GM12878 (cell line): Measurements from ENCODE around the gene FGD6. TPM values are rescaled to one million over a fixed set of nuclear protein-coding genes. Genes with fewer than 3 reads are reported as not detected.
A peak's percentile ranks its signal among the peaks of the same experiment; 100 is the strongest.

Experiments used
- CBFB ChIP-seq: IDR thresholded peaks from 2 replicates; pipeline ENCODE4 v1.6.1; 2016; ENCODE audit warnings: antibody characterized with exemption, low read depth
- CBX3 ChIP-seq: fragments of 200-600 bp; sonication (generic); IDR thresholded peaks from 2 replicates; pipeline ENCODE4 v1.6.1; 2016; ENCODE audit warnings: low read depth, borderline replicate concordance
- EED ChIP-seq: sonication (generic); IDR thresholded peaks from 2 replicates; pipeline ENCODE4 v1.6.1; 2016; ENCODE audit warnings: antibody characterized with exemption, low read depth
- ETV6 ChIP-seq, 2 experiments: fragments of 450-650 bp in 1 of 2; IDR thresholded peaks in 1 of 2; conservative IDR thresholded peaks in 1 of 2; 2 replicates each; pipeline ENCODE4 v1.6.1; 2014; ENCODE audit warnings: antibody characterized with exemption in 1 of 2, borderline replicate concordance in 1 of 2, low read depth in 1 of 2, mild to moderate bottlenecking in 1 of 2, moderate library complexity in 1 of 2
- HDGF ChIP-seq: fragments of 450-650 bp; IDR thresholded peaks from 2 replicates; pipeline ENCODE4 v1.6.1; 2016; ENCODE audit warnings: antibody characterized with exemption
- KAT2A ChIP-seq: conservative IDR thresholded peaks from 2 replicates; pipeline ENCODE4 v1.6.1; 2011; ENCODE audit warnings: low read depth, low read length; ENCODE audit not compliant: control insufficient read depth
- KLF5 ChIP-seq: fragments of 450-650 bp; IDR thresholded peaks from 2 replicates; pipeline ENCODE4 v1.6.1; 2014; ENCODE audit warnings: mild to moderate bottlenecking; ENCODE audit not compliant: partially characterized antibody
- MEF2B ChIP-seq: fragments of 450-650 bp; IDR thresholded peaks from 2 replicates; pipeline ENCODE4 v1.6.1; 2018; ENCODE audit warnings: mild to moderate bottlenecking, moderate library complexity; ENCODE audit not compliant: partially characterized antibody, poor library complexity, severe bottlenecking
- MTA3 ChIP-seq: IDR thresholded peaks from 2 replicates; pipeline ENCODE4 v1.6.1; 2012; ENCODE audit warnings: low read length, inconsistent platforms, borderline replicate concordance
- NBN ChIP-seq: fragments of 450-650 bp; IDR thresholded peaks from 2 replicates; pipeline ENCODE4 v1.6.1; 2016
- NR2C1 ChIP-seq: fragments of 450-650 bp; IDR thresholded peaks from 2 replicates; pipeline ENCODE4 v1.6.1; 2017; ENCODE audit warnings: antibody characterized with exemption, mild to moderate bottlenecking, moderate library complexity
- RB1 ChIP-seq: fragments of 450-650 bp; formaldehyde crosslinking; IDR thresholded peaks from 2 replicates; pipeline ENCODE4 v1.6.1; 2017; ENCODE audit warnings: mild to moderate bottlenecking, borderline replicate concordance
- RCOR1 ChIP-seq: conservative IDR thresholded peaks from 2 replicates; pipeline ENCODE4 v1.6.1; 2012; ENCODE audit warnings: low read depth, low read length, improper control_type of control experiment
- RELA ChIP-seq: fragments of 450-650 bp; IDR thresholded peaks from 2 replicates; pipeline ENCODE4 v1.8.0; 2014; ENCODE audit warnings: borderline replicate concordance; ENCODE audit not compliant: partially characterized antibody
- SMAD5 ChIP-seq: IDR thresholded peaks from 2 replicates; pipeline ENCODE4 v1.6.1; 2016; ENCODE audit warnings: antibody characterized with exemption, low read depth
- STAT1 ChIP-seq: fragments of 450-650 bp; conservative IDR thresholded peaks from 2 replicates; pipeline ENCODE4 v1.6.1; 2014; ENCODE audit warnings: antibody characterized with exemption, mild to moderate bottlenecking
- TCF3 ChIP-seq: IDR thresholded peaks from 2 replicates; pipeline ENCODE4 v1.6.1; 2012; ENCODE audit warnings: low read depth, mild to moderate bottlenecking, low read length, borderline replicate concordance; ENCODE audit not compliant: insufficient read depth
- TCF7 ChIP-seq: IDR thresholded peaks from 2 replicates; pipeline ENCODE4 v1.6.1; 2014; ENCODE audit warnings: antibody characterized with exemption, borderline replicate concordance
- ZNF217 ChIP-seq: fragments of 450-650 bp; IDR thresholded peaks from 2 replicates; pipeline ENCODE4 v1.6.1; 2017; ENCODE audit warnings: antibody characterized with exemption, mild to moderate bottlenecking
- ZZZ3 ChIP-seq: IDR thresholded peaks from 2 replicates; pipeline ENCODE4 v1.6.1; 2011; ENCODE audit warnings: low read depth; ENCODE audit not compliant: control insufficient read depth, insufficient read length
- polyA plus RNA-seq, 11 experiments: library from polyadenylated mRNA; depleted of rRNA in 4 of 11; unstranded in 6 of 11; stranded (reverse) in 5 of 11; fragments of >200 nt; fragmentation: Nextera tagmentation in 4 of 11; fragmentation: Illumina TruSeq in 1 of 11; extraction: Ambion mirVana in 4 of 11; extraction: Trizol in 1 of 11; gene quantifications; 1 replicate in 1 of 11; 2 replicates in 10 of 11; pipeline versions ENCODE4 v1.2.1 to v1.2.3, GENCODE V29; 2011 to 2016; ENCODE audit warnings: inconsistent platforms in 2 of 11, missing spikeins in 2 of 11, low read depth in 1 of 11
- total RNA-seq, 4 experiments: library from RNA; depleted of rRNA in 3 of 4; stranded (reverse); fragments of >200 nt in 3 of 4; fragmentation: Illumina TruSeq in 1 of 4; extraction: Trizol in 1 of 4; gene quantifications; 2 replicates each; pipeline versions ENCODE4 v1.2.1 to v1.2.3, GENCODE V29; 2013 to 2021
- TF ChIP-seq, protein P1 (sequence below): fragments of 450-650 bp; formaldehyde crosslinking; IDR thresholded peaks from 2 replicates; pipeline ENCODE4 v1.5.0; 2022; ENCODE audit warnings: mild to moderate bottlenecking, missing genetic modification characterization
- TF ChIP-seq, protein P2 (sequence below): fragments of 450-650 bp; formaldehyde crosslinking; IDR thresholded peaks from 2 replicates; pipeline ENCODE4 v1.4.0; 2020; ENCODE audit warnings: mild to moderate bottlenecking, moderate library complexity
- TF ChIP-seq, protein P3 (sequence below): IDR thresholded peaks from 2 replicates; pipeline ENCODE4 v1.6.1; 2011; ENCODE audit warnings: low read depth, low read length, improper control_type of control experiment, borderline replicate concordance
- TF ChIP-seq, protein P4 (sequence below): fragments of 450-650 bp; IDR thresholded peaks from 2 replicates; pipeline ENCODE4 v1.6.1; 2016; ENCODE audit warnings: mild to moderate bottlenecking

FGD6 gene
- total and polyA plus RNA-seq, 10 of the 15 experiments (the other 5 are each of a cell fraction or from before 2014, with no cell fraction given) = 2.4 to 15.5 (median 8.9) TPM

DNA sequence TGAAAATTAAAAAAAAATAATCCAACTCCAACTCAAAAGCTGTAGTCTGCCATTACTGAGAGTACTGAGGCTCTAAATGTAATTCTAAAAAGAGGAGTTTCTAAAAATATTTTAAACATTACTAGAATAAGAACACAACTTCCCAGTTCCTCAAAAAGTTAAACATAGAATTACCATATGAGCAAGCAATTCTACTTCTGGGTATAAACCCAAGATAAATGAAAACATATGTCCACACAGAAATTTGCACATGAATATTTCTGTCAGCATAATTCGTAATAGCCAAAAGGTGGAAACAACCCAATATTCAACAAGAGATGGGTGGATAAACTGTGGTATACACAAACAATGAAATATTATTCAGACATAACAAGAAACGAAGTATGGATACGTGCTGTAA, 128.9 kb downstream of the FGD6 start (continued):
- peak; percentile 85 for TF ChIP-seq MEF2B
- TF ChIP-seq HDGF = no peak
- no peak for TF ChIP-seq CBFB
- TF ChIP-seq, protein P1, sequence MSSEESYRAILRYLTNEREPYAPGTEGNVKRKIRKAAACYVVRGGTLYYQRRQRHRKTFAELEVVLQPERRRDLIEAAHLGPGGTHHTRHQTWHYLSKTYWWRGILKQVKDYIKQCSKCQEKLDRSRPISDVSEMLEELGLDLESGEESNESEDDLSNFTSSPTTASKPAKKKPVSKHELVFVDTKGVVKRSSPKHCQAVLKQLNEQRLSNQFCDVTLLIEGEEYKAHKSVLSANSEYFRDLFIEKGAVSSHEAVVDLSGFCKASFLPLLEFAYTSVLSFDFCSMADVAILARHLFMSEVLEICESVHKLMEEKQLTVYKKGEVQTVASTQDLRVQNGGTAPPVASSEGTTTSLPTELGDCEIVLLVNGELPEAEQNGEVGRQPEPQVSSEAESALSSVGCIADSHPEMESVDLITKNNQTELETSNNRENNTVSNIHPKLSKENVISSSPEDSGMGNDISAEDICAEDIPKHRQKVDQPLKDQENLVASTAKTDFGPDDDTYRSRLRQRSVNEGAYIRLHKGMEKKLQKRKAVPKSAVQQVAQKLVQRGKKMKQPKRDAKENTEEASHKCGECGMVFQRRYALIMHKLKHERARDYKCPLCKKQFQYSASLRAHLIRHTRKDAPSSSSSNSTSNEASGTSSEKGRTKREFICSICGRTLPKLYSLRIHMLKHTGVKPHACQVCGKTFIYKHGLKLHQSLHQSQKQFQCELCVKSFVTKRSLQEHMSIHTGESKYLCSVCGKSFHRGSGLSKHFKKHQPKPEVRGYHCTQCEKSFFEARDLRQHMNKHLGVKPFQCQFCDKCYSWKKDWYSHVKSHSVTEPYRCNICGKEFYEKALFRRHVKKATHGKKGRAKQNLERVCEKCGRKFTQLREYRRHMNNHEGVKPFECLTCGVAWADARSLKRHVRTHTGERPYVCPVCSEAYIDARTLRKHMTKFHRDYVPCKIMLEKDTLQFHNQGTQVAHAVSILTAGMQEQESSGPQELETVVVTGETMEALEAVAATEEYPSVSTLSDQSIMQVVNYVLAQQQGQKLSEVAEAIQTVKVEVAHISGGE (CRISPR knock-in tag) = no peak
- no peak for TF ChIP-seq CBX3
- TF ChIP-seq, protein P2, sequence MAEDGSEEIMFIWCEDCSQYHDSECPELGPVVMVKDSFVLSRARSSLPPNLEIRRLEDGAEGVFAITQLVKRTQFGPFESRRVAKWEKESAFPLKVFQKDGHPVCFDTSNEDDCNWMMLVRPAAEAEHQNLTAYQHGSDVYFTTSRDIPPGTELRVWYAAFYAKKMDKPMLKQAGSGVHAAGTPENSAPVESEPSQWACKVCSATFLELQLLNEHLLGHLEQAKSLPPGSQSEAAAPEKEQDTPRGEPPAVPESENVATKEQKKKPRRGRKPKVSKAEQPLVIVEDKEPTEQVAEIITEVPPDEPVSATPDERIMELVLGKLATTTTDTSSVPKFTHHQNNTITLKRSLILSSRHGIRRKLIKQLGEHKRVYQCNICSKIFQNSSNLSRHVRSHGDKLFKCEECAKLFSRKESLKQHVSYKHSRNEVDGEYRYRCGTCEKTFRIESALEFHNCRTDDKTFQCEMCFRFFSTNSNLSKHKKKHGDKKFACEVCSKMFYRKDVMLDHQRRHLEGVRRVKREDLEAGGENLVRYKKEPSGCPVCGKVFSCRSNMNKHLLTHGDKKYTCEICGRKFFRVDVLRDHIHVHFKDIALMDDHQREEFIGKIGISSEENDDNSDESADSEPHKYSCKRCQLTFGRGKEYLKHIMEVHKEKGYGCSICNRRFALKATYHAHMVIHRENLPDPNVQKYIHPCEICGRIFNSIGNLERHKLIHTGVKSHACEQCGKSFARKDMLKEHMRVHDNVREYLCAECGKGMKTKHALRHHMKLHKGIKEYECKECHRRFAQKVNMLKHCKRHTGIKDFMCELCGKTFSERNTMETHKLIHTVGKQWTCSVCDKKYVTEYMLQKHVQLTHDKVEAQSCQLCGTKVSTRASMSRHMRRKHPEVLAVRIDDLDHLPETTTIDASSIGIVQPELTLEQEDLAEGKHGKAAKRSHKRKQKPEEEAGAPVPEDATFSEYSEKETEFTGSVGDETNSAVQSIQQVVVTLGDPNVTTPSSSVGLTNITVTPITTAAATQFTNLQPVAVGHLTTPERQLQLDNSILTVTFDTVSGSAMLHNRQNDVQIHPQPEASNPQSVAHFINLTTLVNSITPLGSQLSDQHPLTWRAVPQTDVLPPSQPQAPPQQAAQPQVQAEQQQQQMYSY = no peak
- TF ChIP-seq, protein P3, sequence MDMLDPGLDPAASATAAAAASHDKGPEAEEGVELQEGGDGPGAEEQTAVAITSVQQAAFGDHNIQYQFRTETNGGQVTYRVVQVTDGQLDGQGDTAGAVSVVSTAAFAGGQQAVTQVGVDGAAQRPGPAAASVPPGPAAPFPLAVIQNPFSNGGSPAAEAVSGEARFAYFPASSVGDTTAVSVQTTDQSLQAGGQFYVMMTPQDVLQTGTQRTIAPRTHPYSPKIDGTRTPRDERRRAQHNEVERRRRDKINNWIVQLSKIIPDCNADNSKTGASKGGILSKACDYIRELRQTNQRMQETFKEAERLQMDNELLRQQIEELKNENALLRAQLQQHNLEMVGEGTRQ = no peak
- TF ChIP-seq RB1 = no peak
- TF ChIP-seq KAT2A = no peak
- no peak for TF ChIP-seq KLF5
- no peak for TF ChIP-seq TCF7
- TF ChIP-seq, protein P4, sequence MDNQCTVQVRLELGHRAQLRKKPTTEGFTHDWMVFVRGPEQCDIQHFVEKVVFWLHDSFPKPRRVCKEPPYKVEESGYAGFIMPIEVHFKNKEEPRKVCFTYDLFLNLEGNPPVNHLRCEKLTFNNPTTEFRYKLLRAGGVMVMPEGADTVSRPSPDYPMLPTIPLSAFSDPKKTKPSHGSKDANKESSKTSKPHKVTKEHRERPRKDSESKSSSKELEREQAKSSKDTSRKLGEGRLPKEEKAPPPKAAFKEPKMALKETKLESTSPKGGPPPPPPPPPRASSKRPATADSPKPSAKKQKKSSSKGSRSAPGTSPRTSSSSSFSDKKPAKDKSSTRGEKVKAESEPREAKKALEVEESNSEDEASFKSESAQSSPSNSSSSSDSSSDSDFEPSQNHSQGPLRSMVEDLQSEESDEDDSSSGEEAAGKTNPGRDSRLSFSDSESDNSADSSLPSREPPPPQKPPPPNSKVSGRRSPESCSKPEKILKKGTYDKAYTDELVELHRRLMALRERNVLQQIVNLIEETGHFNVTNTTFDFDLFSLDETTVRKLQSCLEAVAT = no peak
- no peak for TF ChIP-seq NR2C1
- TF ChIP-seq RELA = no peak
- peak; percentile 63 for TF ChIP-seq ZNF217
- no peak for TF ChIP-seq EED
- TF ChIP-seq STAT1 = no peak
- TF ChIP-seq ETV6 (conservative IDR thresholded peaks at IDR 0.05 in 1 of 2, IDR thresholded peaks at IDR 0.05 in 1 of 2; ENCODE audit: borderline replicate concordance in 1 of 2, low read depth in 1 of 2) = no peak
- TF ChIP-seq RCOR1 = no peak
- no peak for TF ChIP-seq ZZZ3
- TF ChIP-seq NBN = no peak
- TF ChIP-seq SMAD5 = no peak
- no peak for TF ChIP-seq TCF3
- peak; percentile 79; the same call in 1 of the 2 replicates for TF ChIP-seq MTA3
